Fibroblast of the aortic adventitia (primary cell): ENCODE measurements around the gene MTARC1. TPM values are rescaled to one million over a fixed set of nuclear protein-coding genes. Genes with fewer than 3 reads are reported as not detected.

Experiments
- DNase-seq: peaks from one replicate; pipeline ENCODE4 v3.0.0-alpha.2; 2010; ENCODE audit warnings: low read depth
- H3K4me3 ChIP-seq: 2 replicates; pipeline ENCODE4 v1.5.1; 2011; ENCODE audit warnings: low read depth, mild to moderate bottlenecking, control low read depth, low read length, moderate library complexity
- CTCF ChIP-seq: IDR thresholded peaks from 2 replicates; pipeline ENCODE4 v1.5.1; 2011; ENCODE audit warnings: mild to moderate bottlenecking, low read length, control low read depth, inconsistent platforms; ENCODE audit not compliant: insufficient read depth
- total RNA-seq: library from RNA; depleted of rRNA; stranded (reverse); fragments of >200 nt; gene quantifications from 2 replicates; pipeline ENCODE4 v1.2.3, GENCODE V29; 2012; ENCODE audit warnings: low replicate concordance

Gene MTARC1
- total RNA-seq, 1 donor: 0.72 TPM

- no peak overlapping the region for H3K4me3 ChIP-seq
- TF ChIP-seq CTCF: no peak
- no peak for DNase-seq
These were observed 21.9 kb downstream of the MTARC1 start for GRCh38 chr1:220808345-220809186.

GRCh38 chr1:220809187-220809550 is 22.5 kb downstream of the MTARC1 start:
- TF ChIP-seq CTCF: no peak
- no peak for DNase-seq
- H3K4me3 ChIP-seq: no peak overlapping the region

- no peak for DNase-seq
- H3K4me3 ChIP-seq: no peak overlapping the region
- TF ChIP-seq CTCF: no peak
These were observed 23.0 kb downstream of the MTARC1 start for GRCh38 chr1:220809704-220810103.

GRCh38 chr1:220810179-220810653 is 23.5 kb downstream of the MTARC1 start:
- TF ChIP-seq CTCF: peak; percentile 98
- DNase-seq: peak; percentile 83
- H3K4me3 ChIP-seq: peak overlapping the region; percentile 28

GRCh38 chr1:220810963-220811362 is 24.2 kb downstream of the MTARC1 start:
- no peak for DNase-seq
- no peak overlapping the region for H3K4me3 ChIP-seq
- no peak for TF ChIP-seq CTCF

- no peak for TF ChIP-seq CTCF
- DNase-seq: no peak
- H3K4me3 ChIP-seq: no peak overlapping the region
These were observed 25.0 kb downstream of the MTARC1 start for GRCh38 chr1:220811695-220812094.
